Activated CD4-positive, alpha-beta T cell treated with anti-CD3 and anti-CD28 coated beads, Interleukin-2, amount 10 ng/mL, durations not matched to agents 7 days and 5 days (primary cell): ENCODE results near the gene SYT5. TPM values are rescaled to one million over a fixed set of nuclear protein-coding genes. Genes with fewer than 3 reads are reported as not detected.

Source experiments
- microRNA-seq: library from miRNA; unstranded; fragments of <30 nt; microRNA quantifications from one replicate; pipeline ENCODE4 v1.2.0, GENCODE V29; 2021; ENCODE audit warnings: borderline microRNAs expressed, borderline replicate concordance
- total RNA-seq, 2 experiments: library from RNA; stranded (reverse); gene quantifications; one replicate each; pipeline ENCODE4 v1.2.3, GENCODE V29; 2021

The SYT5 gene
- total RNA-seq, 2 experiments from 2014 or later: 0.17 TPM; not detected in 1

Small RNAs within 50 kb of the gene (microRNA-seq; reads per million reads assigned to microRNA genes)
- gene MIR7975: 0.63 reads per million

Other genes with a start within 250 kb of the SYT5 start
- not detected for gene NLRP7, start 232.8 kb downstream of the SYT5 start, total RNA-seq
- 10 to 100 TPM; 12.6 to 14.7 TPM for gene NLRP2, start 213.9 kb downstream of the SYT5 start, total RNA-seq
- gene GP6, start 142.0 kb downstream of the SYT5 start, total RNA-seq: under 1 TPM; 0.19 to 0.52 TPM
- 10 to 100 TPM; 15.0 to 15.6 TPM for gene RDH13, start 117.1 kb downstream of the SYT5 start, total RNA-seq
- 1 to 10 TPM; 3.2 to 5.5 TPM for gene EPS8L1, start 104.4 kb downstream of the SYT5 start, total RNA-seq
- 100 to 1,000 TPM; 135 to 152 TPM for gene PPP1R12C, start 62.7 kb downstream of the SYT5 start, total RNA-seq
- under 1 TPM in 1 of 2 experiments, not detected in 1; 0.32 TPM for gene TNNT1, start 31.1 kb downstream of the SYT5 start, total RNA-seq
- not detected for gene TNNI3, start 22.6 kb downstream of the SYT5 start, total RNA-seq
- not detected for gene DNAAF3, start 13.7 kb downstream of the SYT5 start, total RNA-seq
- not detected for gene PTPRH, start 29.2 kb upstream of the SYT5 start, total RNA-seq
- gene TMEM86B, start 48.5 kb upstream of the SYT5 start, total RNA-seq: 10 to 100 TPM; 12.7 to 16.7 TPM
- 100 to 1,000 TPM; 189 to 222 TPM for gene PPP6R1, start 78.7 kb upstream of the SYT5 start, total RNA-seq
- gene HSPBP1, start 99.8 kb upstream of the SYT5 start, total RNA-seq: 10 to 100 TPM; 23.1 to 26.9 TPM
- gene BRSK1, start 103.7 kb upstream of the SYT5 start, total RNA-seq: 1 to 10 TPM; 6.8 TPM
- under 1 TPM in 1 of 2 experiments, not detected in 1; 0.79 TPM for gene TMEM150B, start 145.1 kb upstream of the SYT5 start, total RNA-seq
- gene KMT5C, start 159.6 kb upstream of the SYT5 start, total RNA-seq: 10 to 100 TPM; 21.7 to 28.3 TPM
- gene COX6B2, start 174.4 kb upstream of the SYT5 start, total RNA-seq: not detected
- gene GARIN5B, start 183.0 kb upstream of the SYT5 start, total RNA-seq: not detected
- gene IL11, start 190.2 kb upstream of the SYT5 start, total RNA-seq: under 1 TPM; 0.27 TPM
- not detected for gene TMEM190, start 196.5 kb upstream of the SYT5 start, total RNA-seq
- 10 to 100 TPM; 20.6 to 29.8 TPM for gene TMEM238, start 204.0 kb upstream of the SYT5 start, total RNA-seq
- 1,000 to 10,000 TPM; 3,109 to 3,457 TPM for gene RPL28, start 205.6 kb upstream of the SYT5 start, total RNA-seq
- 100 to 1,000 TPM; 238 to 255 TPM for gene UBE2S, start 227.5 kb upstream of the SYT5 start, total RNA-seq